PC-3 (cell line): Measurements from ENCODE around the gene LCAT.

Experiments used
- EZH2 ChIP-seq: fragments of 300-600 bp; sonication (generic); IDR thresholded peaks from one replicate; pipeline ENCODE4 v1.6.1; 2017; ENCODE audit warnings: antibody characterized with exemption, mild to moderate bottlenecking, low read length; ENCODE audit not compliant: unreplicated experiment
- EZH2phosphoT487 ChIP-seq: fragments of 300-600 bp; sonication (generic); IDR thresholded peaks from 2 replicates; pipeline ENCODE4 v1.6.1; 2018; ENCODE audit warnings: mild to moderate bottlenecking, antibody characterized with exemption, low read length, borderline replicate concordance
- TF ChIP-seq, protein P1 (sequence below): fragments of 300-600 bp; sonication (generic); conservative IDR thresholded peaks from 2 replicates; pipeline ENCODE4 v1.5.1; 2017; ENCODE audit warnings: antibody characterized with exemption, low read depth, mild to moderate bottlenecking, low read length

DNA sequence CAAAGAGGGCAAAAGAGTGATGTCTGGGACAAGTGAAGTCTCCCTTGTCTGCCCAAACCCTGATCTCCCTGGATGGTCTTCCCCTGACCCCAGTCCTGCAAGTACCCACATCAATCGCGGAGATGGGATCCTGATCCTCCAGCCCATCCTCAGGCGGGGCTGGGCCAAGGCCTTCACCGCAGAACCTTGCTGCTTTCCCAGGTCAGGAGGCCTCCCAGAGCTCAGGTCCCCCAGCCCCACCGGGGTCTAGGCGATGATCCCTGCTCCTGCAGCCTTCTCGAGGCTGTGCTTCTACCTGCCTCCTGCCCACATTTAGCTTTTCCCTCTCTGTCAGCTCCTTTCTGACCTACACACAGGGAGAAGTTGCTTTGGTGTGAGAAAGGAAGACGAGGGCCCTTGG lies 18.2 kb upstream of the LCAT start:
- TF ChIP-seq, protein P1, sequence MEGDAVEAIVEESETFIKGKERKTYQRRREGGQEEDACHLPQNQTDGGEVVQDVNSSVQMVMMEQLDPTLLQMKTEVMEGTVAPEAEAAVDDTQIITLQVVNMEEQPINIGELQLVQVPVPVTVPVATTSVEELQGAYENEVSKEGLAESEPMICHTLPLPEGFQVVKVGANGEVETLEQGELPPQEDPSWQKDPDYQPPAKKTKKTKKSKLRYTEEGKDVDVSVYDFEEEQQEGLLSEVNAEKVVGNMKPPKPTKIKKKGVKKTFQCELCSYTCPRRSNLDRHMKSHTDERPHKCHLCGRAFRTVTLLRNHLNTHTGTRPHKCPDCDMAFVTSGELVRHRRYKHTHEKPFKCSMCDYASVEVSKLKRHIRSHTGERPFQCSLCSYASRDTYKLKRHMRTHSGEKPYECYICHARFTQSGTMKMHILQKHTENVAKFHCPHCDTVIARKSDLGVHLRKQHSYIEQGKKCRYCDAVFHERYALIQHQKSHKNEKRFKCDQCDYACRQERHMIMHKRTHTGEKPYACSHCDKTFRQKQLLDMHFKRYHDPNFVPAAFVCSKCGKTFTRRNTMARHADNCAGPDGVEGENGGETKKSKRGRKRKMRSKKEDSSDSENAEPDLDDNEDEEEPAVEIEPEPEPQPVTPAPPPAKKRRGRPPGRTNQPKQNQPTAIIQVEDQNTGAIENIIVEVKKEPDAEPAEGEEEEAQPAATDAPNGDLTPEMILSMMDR: no peak
- TF ChIP-seq EZH2: no peak
- TF ChIP-seq EZH2phosphoT487: no peak
